ENCODE data around the gene EP400.

Gene EP400

DNA sequence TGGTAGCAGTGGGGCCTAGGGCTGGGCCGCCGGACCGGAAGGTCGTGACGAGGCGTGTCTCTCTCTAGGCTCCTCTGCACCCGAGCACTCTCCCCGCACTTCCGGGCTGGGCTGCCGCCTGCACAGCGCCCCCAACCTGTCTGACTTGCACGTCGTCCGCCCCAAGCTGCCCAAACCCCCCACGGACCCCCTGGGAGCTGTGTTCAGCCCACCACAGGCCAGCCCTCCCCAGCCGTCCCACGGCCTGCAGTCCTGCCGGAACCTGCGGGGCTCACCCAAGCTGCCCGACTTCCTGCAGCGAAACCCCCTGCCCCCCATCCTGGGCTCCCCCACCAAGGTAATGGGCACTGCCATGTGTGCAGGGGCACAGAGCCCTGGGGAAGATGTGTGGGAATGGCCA is 33.9 kb upstream of the EP400 start:
- TF ChIP-seq, protein P1, sequence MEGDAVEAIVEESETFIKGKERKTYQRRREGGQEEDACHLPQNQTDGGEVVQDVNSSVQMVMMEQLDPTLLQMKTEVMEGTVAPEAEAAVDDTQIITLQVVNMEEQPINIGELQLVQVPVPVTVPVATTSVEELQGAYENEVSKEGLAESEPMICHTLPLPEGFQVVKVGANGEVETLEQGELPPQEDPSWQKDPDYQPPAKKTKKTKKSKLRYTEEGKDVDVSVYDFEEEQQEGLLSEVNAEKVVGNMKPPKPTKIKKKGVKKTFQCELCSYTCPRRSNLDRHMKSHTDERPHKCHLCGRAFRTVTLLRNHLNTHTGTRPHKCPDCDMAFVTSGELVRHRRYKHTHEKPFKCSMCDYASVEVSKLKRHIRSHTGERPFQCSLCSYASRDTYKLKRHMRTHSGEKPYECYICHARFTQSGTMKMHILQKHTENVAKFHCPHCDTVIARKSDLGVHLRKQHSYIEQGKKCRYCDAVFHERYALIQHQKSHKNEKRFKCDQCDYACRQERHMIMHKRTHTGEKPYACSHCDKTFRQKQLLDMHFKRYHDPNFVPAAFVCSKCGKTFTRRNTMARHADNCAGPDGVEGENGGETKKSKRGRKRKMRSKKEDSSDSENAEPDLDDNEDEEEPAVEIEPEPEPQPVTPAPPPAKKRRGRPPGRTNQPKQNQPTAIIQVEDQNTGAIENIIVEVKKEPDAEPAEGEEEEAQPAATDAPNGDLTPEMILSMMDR (IDR thresholded peaks at IDR 0.05): no peak

DNA sequence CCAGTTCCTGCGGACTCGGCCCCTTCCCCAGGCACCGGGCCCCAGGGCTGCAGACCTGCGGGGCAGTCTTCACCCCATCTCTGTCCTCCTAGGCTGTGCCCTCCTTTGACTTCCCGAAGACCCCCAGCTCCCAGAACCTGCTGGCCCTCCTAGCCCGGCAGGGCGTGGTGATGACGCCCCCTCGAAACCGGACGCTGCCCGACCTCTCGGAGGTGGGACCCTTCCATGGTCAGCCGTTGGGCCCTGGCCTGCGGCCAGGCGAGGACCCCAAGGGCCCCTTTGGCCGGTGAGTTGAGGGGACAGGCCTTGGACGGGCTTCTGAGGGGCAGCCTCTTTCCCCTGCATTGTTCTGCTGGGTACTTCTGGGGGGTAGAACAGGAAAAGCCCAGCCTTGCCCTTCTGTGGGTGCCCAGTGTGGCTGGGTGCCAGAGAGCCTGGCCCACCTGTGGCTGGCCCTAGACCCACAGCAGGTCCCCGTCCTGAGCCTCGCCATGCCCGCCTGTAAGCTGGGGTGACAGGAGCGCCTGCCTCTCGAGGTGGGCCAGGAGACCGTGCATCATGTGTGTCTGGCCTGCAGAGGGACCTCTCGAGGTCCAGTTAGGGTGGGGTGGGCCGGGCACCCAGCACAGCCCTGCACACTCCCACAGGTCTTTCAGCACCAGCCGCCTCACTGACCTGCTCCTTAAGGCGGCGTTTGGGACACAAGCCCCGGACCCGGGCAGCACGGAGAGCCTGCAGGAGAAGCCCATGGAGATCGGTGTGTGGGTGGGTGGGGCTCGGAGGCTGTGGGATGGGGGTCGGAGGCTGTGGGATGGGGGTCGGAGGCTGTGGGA is 33.2 kb upstream of the EP400 start:
- TF ChIP-seq, protein P1 (IDR thresholded peaks at IDR 0.05): no peak

DNA sequence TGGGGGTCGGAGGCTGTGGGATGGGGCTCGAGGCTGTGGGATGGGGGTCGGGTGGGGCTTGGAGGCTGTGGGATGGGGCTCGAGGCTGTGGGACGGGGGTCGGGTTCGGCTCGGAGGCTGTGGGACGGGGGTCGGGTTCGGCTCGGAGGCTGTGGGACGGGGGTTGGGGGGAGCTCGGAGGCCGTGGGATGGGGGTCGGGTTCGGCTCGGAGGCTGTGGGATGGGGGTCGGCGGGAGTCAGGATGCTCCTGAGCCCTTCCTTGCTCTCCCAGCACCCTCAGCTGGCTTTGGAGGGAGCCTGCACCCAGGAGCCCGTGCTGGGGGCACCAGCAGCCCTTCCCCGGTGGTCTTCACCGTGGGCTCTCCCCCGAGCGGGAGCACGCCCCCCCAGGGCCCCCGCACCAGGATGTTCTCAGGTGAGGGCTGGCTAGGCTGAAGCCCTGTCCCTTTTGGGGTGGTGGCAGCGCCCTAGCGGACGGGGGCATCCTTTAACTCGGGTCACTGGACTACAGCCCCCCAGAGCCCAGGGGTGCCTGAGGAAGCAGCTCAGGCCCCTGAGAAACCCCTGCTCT is 32.5 kb upstream of the EP400 start:
- TF ChIP-seq, protein P1 (IDR thresholded peaks at IDR 0.05): no peak

DNA sequence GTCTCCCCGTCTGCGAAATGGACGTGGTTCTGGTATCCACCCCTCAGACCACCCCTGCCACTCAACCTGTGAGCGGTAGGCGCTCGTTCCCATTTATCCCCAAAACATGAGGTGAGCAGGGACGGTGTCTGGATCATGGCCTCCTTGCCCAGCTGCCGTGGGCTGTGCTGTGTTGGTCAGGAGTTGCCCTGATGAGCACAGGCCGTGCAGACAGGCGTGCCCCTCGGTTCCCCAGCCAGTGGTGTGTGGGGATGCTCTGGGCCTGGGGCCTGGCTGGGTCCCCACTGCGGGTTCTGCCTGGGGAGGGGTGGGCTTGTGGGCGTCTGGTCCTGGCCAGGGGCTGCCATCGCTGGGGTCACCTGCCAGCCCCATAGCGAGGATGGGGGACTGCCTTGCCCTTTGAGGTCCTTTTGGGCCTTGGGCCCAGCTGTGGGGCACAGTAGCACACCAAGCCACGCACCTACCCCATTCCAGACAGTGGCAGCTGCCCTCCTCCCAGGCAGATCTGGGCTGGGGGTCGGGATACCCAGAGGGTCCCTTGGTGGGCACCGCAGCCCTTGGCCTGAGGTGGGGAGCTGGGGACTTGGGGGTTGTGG is 31.9 kb upstream of the EP400 start:
- TF ChIP-seq, protein P1 (IDR thresholded peaks at IDR 0.05): no peak

DNA sequence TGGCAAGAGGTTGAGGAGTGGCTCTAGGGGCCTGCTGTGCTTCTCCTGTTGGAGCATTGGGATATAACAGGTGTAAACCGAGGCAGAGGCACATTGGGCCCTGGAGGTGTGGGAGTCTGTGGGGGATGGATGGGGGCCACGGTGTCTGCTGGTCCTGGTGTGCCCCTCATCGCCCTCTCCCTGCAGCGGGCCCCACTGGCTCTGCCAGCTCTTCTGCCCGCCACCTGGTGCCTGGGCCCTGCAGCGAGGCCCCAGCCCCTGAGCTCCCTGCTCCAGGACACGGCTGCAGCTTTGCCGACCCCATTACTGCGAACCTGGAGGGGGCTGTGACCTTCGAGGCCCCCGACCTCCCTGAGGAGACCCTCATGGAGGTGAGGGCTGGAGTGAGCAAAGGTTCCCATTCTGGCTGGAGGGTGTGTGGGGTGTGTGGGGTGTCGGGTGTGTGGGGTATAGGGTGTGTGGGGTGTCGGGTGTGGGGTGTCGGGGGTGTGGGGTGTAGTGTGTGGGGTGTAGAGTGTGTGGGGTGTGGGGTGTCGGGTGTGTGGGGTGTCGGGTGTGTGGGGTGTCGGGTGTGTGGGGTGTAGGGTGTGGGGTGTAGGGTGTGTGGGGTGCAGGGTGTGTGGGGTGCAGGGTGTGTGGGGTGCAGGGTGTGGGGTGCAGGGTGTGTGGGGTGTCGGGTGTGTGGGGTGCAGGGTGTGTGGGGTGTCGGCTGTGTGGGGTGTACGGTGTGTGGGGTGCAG is 31.3 kb upstream of the EP400 start:
- TF ChIP-seq, protein P1 (IDR thresholded peaks at IDR 0.05): no peak

DNA sequence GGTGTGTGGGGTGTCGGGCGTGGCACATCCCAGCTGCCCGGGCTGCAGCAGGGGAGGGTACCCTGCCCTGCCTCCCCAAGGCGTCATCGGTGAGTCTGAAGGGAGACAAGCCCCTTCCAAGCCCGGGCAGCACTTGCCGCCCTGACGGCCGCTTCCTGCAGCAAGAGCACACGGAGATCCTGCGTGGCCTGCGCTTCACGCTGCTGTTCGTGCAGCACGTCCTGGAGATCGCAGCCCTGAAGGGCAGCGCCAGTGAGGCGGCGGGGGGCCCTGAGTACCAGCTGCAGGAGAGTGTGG is 30.7 kb upstream of the EP400 start:
- TF ChIP-seq, protein P1 (IDR thresholded peaks at IDR 0.05): no peak

DNA sequence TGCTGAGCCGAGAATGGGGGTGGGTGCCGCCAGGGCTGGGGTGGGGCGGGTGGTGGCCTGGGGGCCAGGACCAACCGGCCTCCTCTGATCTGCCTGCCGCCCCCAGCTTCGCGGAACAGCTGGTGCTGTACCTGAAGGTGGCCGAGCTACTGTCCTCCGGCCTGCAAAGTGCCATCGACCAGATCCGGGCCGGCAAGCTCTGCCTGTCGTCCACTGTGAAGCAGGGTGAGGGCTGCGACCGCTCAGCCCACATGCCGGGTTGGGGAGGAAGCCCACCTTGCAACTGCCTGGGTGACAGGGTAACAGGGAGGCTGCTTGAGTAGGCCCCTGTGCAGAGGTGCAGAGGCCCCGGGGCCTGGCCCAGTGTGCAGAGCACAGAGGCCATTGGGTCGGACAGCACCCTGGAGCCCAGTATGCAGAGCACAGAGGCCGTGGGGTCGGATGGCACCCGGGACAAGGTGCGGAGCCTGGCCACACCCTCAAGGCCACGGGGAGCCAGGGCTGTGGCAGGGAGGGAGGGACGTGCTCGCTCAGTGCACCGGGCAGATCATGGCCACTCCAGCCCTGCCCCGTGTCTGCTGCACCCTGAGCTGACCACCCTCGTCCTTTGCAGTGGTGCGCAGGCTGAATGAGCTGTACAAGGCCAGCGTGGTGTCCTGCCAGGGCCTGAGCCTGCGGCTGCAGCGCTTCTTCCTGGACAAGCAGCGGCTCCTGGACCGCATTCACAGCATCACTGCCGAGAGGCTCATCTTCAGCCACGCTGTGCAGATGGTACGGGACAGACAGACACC is 30.2 kb upstream of the EP400 start:
- TF ChIP-seq, protein P1 (IDR thresholded peaks at IDR 0.05): no peak

Data from LNCAP (cell line).